ENCODE measurements around the gene CFLAR.
"Not testable (repeated sequence)": the region's sequence is repeated elsewhere in the genome, so short reads cannot be mapped to it uniquely, and the experiment has no call there.

CFLAR gene

DNA sequence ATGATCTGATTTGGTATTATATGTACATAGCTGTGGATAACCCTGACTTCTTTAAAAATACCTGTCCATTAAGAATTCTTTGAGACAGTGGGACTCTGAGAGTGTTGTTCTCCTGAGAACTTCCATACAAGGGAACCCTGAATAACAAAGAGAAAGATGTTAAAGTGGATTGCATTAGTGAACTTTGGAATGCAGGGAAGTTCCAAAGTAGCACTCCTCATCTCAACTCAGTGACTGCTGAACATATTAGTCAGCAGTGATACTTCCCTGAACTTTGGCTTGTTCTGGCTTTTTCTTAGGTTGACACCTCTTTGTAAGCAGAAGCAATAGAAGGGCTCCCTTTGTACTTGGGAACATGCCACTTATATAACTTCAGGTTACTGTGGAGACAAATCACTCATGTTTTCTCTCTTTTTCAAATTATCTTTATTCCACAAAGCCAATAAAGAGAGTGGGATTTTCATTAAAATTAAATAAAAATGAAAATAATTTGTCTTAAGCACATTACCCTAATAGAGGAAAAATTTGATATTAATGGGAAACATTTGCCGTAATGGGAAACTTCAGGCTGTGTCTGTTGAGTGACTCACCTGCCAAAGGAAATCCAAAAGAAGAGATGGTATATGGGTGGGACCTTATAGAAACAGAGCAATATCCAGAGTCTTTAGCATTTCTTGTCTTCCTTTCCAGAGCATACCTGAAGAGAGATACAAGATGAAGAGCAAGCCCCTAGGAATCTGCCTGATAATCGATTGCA, 33.3 kb downstream of the CFLAR start:
- H3K4me2 ChIP-seq (ENCODE audit: low read depth, low read length, poor library complexity, severe bottlenecking): no peak overlapping the region
- peaks cover 32% of the 10 kb centered on the region; the same call in 1 of the 2 replicates for H3K36me3 ChIP-seq (ENCODE audit: insufficient read depth, low read length)
- no peaks in the 10 kb centered on the region for H4K20me1 ChIP-seq (ENCODE audit: insufficient read depth, low read length, poor library complexity, severe bottlenecking)
- no peaks in the 10 kb centered on the region for H3K27me3 ChIP-seq (ENCODE audit: insufficient read depth, low read length, poor library complexity, severe bottlenecking)
- no peaks in the 10 kb centered on the region for H3K9me3 ChIP-seq (ENCODE audit: insufficient read depth, low read depth, low read length)
- H3F3A ChIP-seq (ENCODE audit: low read depth): no peaks in the 10 kb centered on the region
- peaks cover 3% of the 10 kb centered on the region for H3K4me1 ChIP-seq (ENCODE audit: insufficient read depth, low read length, poor library complexity, severe bottlenecking)
- no peak overlapping the region for H3K4me3 ChIP-seq (ENCODE audit: low read length, poor library complexity, severe bottlenecking)
- H3K79me2 ChIP-seq (ENCODE audit: insufficient read depth, low read length): no peaks in the 10 kb centered on the region
- no peak overlapping the region for H3K9ac ChIP-seq (ENCODE audit: low read depth, low read length, poor library complexity, severe bottlenecking)
- H3K9me2 ChIP-seq (replicated peaks; ENCODE audit: low read depth, low read length): no peaks in the 10 kb centered on the region
- TF ChIP-seq, protein P1, sequence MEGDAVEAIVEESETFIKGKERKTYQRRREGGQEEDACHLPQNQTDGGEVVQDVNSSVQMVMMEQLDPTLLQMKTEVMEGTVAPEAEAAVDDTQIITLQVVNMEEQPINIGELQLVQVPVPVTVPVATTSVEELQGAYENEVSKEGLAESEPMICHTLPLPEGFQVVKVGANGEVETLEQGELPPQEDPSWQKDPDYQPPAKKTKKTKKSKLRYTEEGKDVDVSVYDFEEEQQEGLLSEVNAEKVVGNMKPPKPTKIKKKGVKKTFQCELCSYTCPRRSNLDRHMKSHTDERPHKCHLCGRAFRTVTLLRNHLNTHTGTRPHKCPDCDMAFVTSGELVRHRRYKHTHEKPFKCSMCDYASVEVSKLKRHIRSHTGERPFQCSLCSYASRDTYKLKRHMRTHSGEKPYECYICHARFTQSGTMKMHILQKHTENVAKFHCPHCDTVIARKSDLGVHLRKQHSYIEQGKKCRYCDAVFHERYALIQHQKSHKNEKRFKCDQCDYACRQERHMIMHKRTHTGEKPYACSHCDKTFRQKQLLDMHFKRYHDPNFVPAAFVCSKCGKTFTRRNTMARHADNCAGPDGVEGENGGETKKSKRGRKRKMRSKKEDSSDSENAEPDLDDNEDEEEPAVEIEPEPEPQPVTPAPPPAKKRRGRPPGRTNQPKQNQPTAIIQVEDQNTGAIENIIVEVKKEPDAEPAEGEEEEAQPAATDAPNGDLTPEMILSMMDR (conservative IDR thresholded peaks at IDR 0.05; ENCODE audit: low read length): no peak
- TF ChIP-seq EZH2phosphoT487 (IDR thresholded peaks at IDR 0.05; ENCODE audit: borderline replicate concordance): no peak
- H2AFZ ChIP-seq (ENCODE audit: low read length): no peak overlapping the region

DNA sequence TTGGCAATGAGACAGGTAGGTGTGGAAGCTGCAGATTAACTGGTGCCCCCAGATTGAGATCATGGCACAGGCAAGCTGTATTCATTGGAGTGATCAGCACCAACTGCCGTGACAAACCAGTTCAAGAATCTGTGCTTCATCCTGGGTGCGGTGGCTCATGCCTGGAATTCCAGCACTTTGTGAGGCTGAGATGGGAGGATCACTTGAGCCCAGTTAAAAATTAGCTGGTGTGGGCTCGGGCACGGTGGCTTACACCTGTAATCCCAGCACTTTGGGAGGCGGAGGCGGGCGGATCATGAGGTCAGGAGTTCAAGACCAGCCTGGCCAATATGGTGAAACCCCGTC, 33.8 kb downstream of the CFLAR start:
- H4K20me1 ChIP-seq (ENCODE audit: insufficient read depth, low read length, poor library complexity, severe bottlenecking); H3K9me3 ChIP-seq (ENCODE audit: insufficient read depth, low read depth, low read length); H3K4me3 ChIP-seq (ENCODE audit: low read length, poor library complexity, severe bottlenecking); H3K9ac ChIP-seq (ENCODE audit: low read depth, low read length, poor library complexity, severe bottlenecking); H2AFZ ChIP-seq (ENCODE audit: low read length); H3K4me2 ChIP-seq (ENCODE audit: low read depth, low read length, poor library complexity, severe bottlenecking); H3K79me2 ChIP-seq (ENCODE audit: insufficient read depth, low read length); H3K9me2 ChIP-seq (replicated peaks; ENCODE audit: low read depth, low read length); H3K4me1 ChIP-seq (ENCODE audit: insufficient read depth, low read length, poor library complexity, severe bottlenecking); H3F3A ChIP-seq (ENCODE audit: low read depth); H3K27me3 ChIP-seq (ENCODE audit: insufficient read depth, low read length, poor library complexity, severe bottlenecking): not testable (repeated sequence)
- peaks cover 37% of the 10 kb centered on the region; the same call in 1 of the 2 replicates for H3K36me3 ChIP-seq (ENCODE audit: insufficient read depth, low read length)

- no peaks in the 10 kb centered on the region for H3F3A ChIP-seq (ENCODE audit: low read depth)
- H3K79me2 ChIP-seq (ENCODE audit: insufficient read depth, low read length): no peaks in the 10 kb centered on the region
- no peaks in the 10 kb centered on the region for H3K9me3 ChIP-seq (ENCODE audit: insufficient read depth, low read depth, low read length)
- no peaks in the 10 kb centered on the region for H3K9me2 ChIP-seq (replicated peaks; ENCODE audit: low read depth, low read length)
- H2AFZ ChIP-seq (ENCODE audit: low read length): no peak overlapping the region
- H3K4me3 ChIP-seq (ENCODE audit: low read length, poor library complexity, severe bottlenecking): no peak overlapping the region
- H3K9ac ChIP-seq (ENCODE audit: low read depth, low read length, poor library complexity, severe bottlenecking): no peak overlapping the region
- H4K20me1 ChIP-seq (ENCODE audit: insufficient read depth, low read length, poor library complexity, severe bottlenecking): no peaks in the 10 kb centered on the region
- peaks cover 31% of the 10 kb centered on the region; the same call in 1 of the 2 replicates for H3K36me3 ChIP-seq (ENCODE audit: insufficient read depth, low read length)
- no peak overlapping the region for H3K4me2 ChIP-seq (ENCODE audit: low read depth, low read length, poor library complexity, severe bottlenecking)
- peaks cover 3% of the 10 kb centered on the region for H3K4me1 ChIP-seq (ENCODE audit: insufficient read depth, low read length, poor library complexity, severe bottlenecking)
- TF ChIP-seq EZH2phosphoT487 (IDR thresholded peaks at IDR 0.05; ENCODE audit: borderline replicate concordance): no peak
- TF ChIP-seq, protein P1 (conservative IDR thresholded peaks at IDR 0.05; ENCODE audit: low read length): no peak
- no peaks in the 10 kb centered on the region for H3K27me3 ChIP-seq (ENCODE audit: insufficient read depth, low read length, poor library complexity, severe bottlenecking)
Observed at GRCh38 chr2:201150454-201151020, 34.6 kb downstream of the CFLAR start.

All from Loucy (cell line).